Body of pancreas (tissue), 4 donors: Measurements from ENCODE around the gene FLRT3. TPM values are rescaled to one million over a fixed set of nuclear protein-coding genes. Genes with fewer than 3 reads are reported as not detected.

ENCODE experiments used
- ATAC-seq: fragments of 150-250 bp; one replicate; pipeline ENCODE4 v1.9.1; 2016
- DNase-seq, 4 donors: peaks; one replicate each; pipeline ENCODE4 v3.0.0-alpha.2; 2019
- H3K27ac ChIP-seq, 4 donors: fragments of 200-600 bp; sonication (generic); 1 replicate in 3 of 4; 2 replicates in 1 of 4; pipeline versions ENCODE4 v1.5.1 to v1.6.1; 2016 to 2019; ENCODE audit warnings: mild to moderate bottlenecking in 1 of 4, mixed read lengths in 1 of 4, moderate library complexity in 1 of 4
- H3K27me3 ChIP-seq, 2 donors: fragments of 200-600 bp; sonication (generic); one replicate each; pipeline ENCODE4 v1.6.0; 2016; ENCODE audit warnings: mild to moderate bottlenecking in 1 of 2
- H3K36me3 ChIP-seq, 2 donors: fragments of 200-600 bp; sonication (generic); replicated peaks in 1 of 2; 2 replicates each; pipeline ENCODE4 v1.5.1; 2016; ENCODE audit warnings: low read depth in 2 of 2; ENCODE audit not compliant: insufficient read depth in 1 of 2
- H3K4me1 ChIP-seq: fragments of 200-600 bp; sonication (generic); one replicate; pipeline ENCODE4 v1.6.0; 2016
- H3K4me3 ChIP-seq, 2 donors: fragments of 200-600 bp; sonication (generic); 1 replicate in 1 of 2; 2 replicates in 1 of 2; pipeline ENCODE4 v1.5.1; 2016 to 2019
- H3K9me3 ChIP-seq, 3 donors: fragments of 200-600 bp; sonication (generic); 1 replicate in 2 of 3; 2 replicates in 1 of 3; pipeline ENCODE4 v1.5.1; 2016
- POLR2A ChIP-seq, 3 donors: fragments of 450-650 bp; IDR thresholded peaks; one replicate each; pipeline ENCODE4 v1.6.1; 2016; ENCODE audit warnings: antibody characterized with exemption in 3 of 3, mild to moderate bottlenecking in 2 of 3
- WGBS, 2 donors: methylation state at CpG; one replicate each; pipeline ENCODE4 v1.1.5; 2017; 5-methylcytosine and 5-hydroxymethylcytosine counted together
- intact Hi-C: fragments of 100-400 bp; cut with DNase I; formaldehyde crosslinking; loops from one replicate; pipeline ENCODE4 v1.15.1; 2023
- small RNA-seq: library from RNA; depleted of rRNA; stranded (forward); fragments of <200 nt; gene quantifications from one replicate; pipeline ENCODE3, GENCODE V24; 2016
- total RNA-seq, 2 donors: library from RNA; depleted of rRNA; stranded (reverse); fragments of >200 nt; gene quantifications; one replicate each; pipeline ENCODE4 v1.1.0, GENCODE V29; 2016
- TF ChIP-seq, protein P1 (sequence below), 7 experiments: fragments of 450-650 bp in 4 of 7; fragments of 200-600 bp in 3 of 7; sonication (generic) in 3 of 7; IDR thresholded peaks; one replicate each; pipeline ENCODE4 v1.5.1; 2016 to 2019; ENCODE audit warnings: antibody characterized with exemption in 7 of 7

Gene FLRT3
- total RNA-seq, 2 donors from 2014 or later = 3.1 to 21.1 TPM

DNA sequence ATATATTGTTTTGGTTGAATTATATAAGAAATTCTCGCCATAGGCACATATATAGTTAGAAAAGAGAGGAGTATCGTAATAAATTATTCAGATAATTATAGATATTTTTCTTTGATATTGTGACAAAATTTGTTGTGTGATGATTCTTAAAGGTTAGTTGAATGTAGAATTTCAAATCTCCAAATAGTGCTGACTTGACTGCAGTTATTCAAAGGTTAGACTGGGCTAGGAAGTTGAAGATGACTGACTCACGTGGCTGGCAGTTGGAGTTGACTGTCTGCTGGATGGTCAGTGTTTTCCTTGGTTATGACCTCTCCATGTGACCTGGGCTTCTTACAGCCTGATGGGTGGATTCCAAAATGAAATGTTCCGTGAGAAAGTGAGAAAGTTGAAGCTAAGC lies 55.3 kb downstream of the FLRT3 start:
- DNase-seq (no peak), ATAC-seq (no peak)
- Histone ChIP-seq H3K9me3 (no peaks in the 10 kb centered on the region), H3K27me3 (no peaks in the 10 kb centered on the region), H3K27ac (no peak overlapping the region), H3K4me3 (no peak overlapping the region), H3K4me1 (no peaks in the 10 kb centered on the region), H3K36me3 (no peaks in the 10 kb centered on the region)
- WGBS, 2 donors = 89 to 92% methylated on average over 4 of the region's 4 CpGs
- intact Hi-C loops = no loop called here
- TF ChIP-seq, protein P1, sequence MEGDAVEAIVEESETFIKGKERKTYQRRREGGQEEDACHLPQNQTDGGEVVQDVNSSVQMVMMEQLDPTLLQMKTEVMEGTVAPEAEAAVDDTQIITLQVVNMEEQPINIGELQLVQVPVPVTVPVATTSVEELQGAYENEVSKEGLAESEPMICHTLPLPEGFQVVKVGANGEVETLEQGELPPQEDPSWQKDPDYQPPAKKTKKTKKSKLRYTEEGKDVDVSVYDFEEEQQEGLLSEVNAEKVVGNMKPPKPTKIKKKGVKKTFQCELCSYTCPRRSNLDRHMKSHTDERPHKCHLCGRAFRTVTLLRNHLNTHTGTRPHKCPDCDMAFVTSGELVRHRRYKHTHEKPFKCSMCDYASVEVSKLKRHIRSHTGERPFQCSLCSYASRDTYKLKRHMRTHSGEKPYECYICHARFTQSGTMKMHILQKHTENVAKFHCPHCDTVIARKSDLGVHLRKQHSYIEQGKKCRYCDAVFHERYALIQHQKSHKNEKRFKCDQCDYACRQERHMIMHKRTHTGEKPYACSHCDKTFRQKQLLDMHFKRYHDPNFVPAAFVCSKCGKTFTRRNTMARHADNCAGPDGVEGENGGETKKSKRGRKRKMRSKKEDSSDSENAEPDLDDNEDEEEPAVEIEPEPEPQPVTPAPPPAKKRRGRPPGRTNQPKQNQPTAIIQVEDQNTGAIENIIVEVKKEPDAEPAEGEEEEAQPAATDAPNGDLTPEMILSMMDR (IDR thresholded peaks at IDR 0.05) = no peak
- TF ChIP-seq POLR2A (IDR thresholded peaks at IDR 0.05) = no peak

Small RNAs within 50 kb of the gene (small RNA-seq; reads per million reads assigned to genes)
- gene RNU6-228P = not detected
